Dendritic cell treated with granulocyte-macrophage colony-stimulating factor and Interleukin-4, amounts not matched to agents 40 ng/mL and 50 ng/mL, for 4 days (primary cell): ENCODE data around the gene RASA3.

Experiments
- H3K27ac Mint-ChIP-seq: one replicate; pipeline ENCODE4 v1.8.0; 2022; ENCODE audit warnings: mild to moderate bottlenecking, mixed read lengths
- H3K27me3 Mint-ChIP-seq: one replicate; pipeline ENCODE4 v1.8.0; 2022; ENCODE audit warnings: mild to moderate bottlenecking, mixed read lengths
- H3K36me3 Mint-ChIP-seq: one replicate; pipeline ENCODE4 v1.8.0; 2022; ENCODE audit warnings: low read depth, mixed read lengths
- H3K4me1 Mint-ChIP-seq: one replicate; pipeline ENCODE4 v1.8.0; 2022; ENCODE audit warnings: low read depth, mixed read lengths
- H3K4me3 Mint-ChIP-seq: one replicate; pipeline ENCODE4 v1.8.0; 2022; ENCODE audit warnings: mild to moderate bottlenecking, moderate library complexity, mixed read lengths
- H3K9me3 Mint-ChIP-seq: one replicate; pipeline ENCODE4 v1.8.0; 2022; ENCODE audit warnings: mixed read lengths
- intact Hi-C: fragments of 100-400 bp; cut with micrococcal nuclease; formaldehyde crosslinking; loops from one replicate; pipeline ENCODE4 v1.15.0; 2022

The RASA3 gene

DNA sequence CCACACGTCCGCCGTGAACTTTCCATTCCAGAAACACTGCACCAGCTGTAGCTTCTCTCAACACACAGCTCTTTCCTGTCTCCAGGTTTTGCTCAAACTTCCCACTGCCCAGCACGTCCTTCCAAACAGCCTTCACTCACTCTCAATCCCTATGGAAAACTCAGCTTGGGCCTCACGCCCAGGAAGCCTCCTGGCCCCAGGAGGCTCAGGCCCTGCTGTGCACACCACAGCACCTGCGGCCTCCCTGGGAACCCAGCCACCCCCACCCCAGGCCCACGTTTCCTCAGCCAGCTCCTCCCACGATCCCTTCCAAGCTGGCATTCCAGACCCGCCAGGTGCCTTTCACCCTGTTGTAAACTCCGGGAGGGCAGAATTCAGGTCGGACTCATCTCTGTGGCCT lies 193.7 kb downstream of the RASA3 start:
- H3K9me3 Mint-ChIP-seq: no peaks in the 10 kb centered on the region
- no peak overlapping the region for H3K27ac Mint-ChIP-seq
- H3K4me3 Mint-ChIP-seq: no peak overlapping the region
- H3K36me3 Mint-ChIP-seq: no peaks in the 10 kb centered on the region
- H3K27me3 Mint-ChIP-seq: peaks cover 60% of the 10 kb centered on the region
- intact Hi-C loops: loop anchor here (10.0 kb wide), 1 partner anchor 74 kb away; the partner anchor contains the start of gene GAS6
- no peaks in the 10 kb centered on the region for H3K4me1 Mint-ChIP-seq

- no peaks in the 10 kb centered on the region for H3K4me1 Mint-ChIP-seq
- no peak overlapping the region for H3K4me3 Mint-ChIP-seq
- intact Hi-C loops: loop anchor here (10.0 kb wide), 1 partner anchor 73 kb away; the partner anchor contains the start of gene GAS6
- H3K27ac Mint-ChIP-seq: no peak overlapping the region
- no peaks in the 10 kb centered on the region for H3K36me3 Mint-ChIP-seq
- H3K27me3 Mint-ChIP-seq: peaks cover 59% of the 10 kb centered on the region
- H3K9me3 Mint-ChIP-seq: no peaks in the 10 kb centered on the region
Measured at GRCh38 chr13:113938246-113938645, 194.2 kb downstream of the RASA3 start.

GRCh38 chr13:113937527-113938180 lies 194.8 kb downstream of the RASA3 start:
- H3K4me1 Mint-ChIP-seq: no peaks in the 10 kb centered on the region
- intact Hi-C loops: loop anchor here (10.0 kb wide), 1 partner anchor 73 kb away; the partner anchor contains the start of gene GAS6
- no peak overlapping the region for H3K27ac Mint-ChIP-seq
- H3K27me3 Mint-ChIP-seq: peaks cover 58% of the 10 kb centered on the region
- no peak overlapping the region for H3K4me3 Mint-ChIP-seq
- no peaks in the 10 kb centered on the region for H3K9me3 Mint-ChIP-seq
- H3K36me3 Mint-ChIP-seq: no peaks in the 10 kb centered on the region

GRCh38 chr13:113937073-113937472 lies 195.3 kb downstream of the RASA3 start:
- intact Hi-C loops: loop anchor here (10.0 kb wide), 1 partner anchor 72 kb away; the partner anchor contains the start of gene GAS6
- Mint-ChIP-seq H3K27me3 (peaks cover 61% of the 10 kb centered on the region), H3K27ac (no peak overlapping the region), H3K4me1 (no peaks in the 10 kb centered on the region), H3K9me3 (no peaks in the 10 kb centered on the region), H3K4me3 (no peak overlapping the region), H3K36me3 (no peaks in the 10 kb centered on the region)

DNA sequence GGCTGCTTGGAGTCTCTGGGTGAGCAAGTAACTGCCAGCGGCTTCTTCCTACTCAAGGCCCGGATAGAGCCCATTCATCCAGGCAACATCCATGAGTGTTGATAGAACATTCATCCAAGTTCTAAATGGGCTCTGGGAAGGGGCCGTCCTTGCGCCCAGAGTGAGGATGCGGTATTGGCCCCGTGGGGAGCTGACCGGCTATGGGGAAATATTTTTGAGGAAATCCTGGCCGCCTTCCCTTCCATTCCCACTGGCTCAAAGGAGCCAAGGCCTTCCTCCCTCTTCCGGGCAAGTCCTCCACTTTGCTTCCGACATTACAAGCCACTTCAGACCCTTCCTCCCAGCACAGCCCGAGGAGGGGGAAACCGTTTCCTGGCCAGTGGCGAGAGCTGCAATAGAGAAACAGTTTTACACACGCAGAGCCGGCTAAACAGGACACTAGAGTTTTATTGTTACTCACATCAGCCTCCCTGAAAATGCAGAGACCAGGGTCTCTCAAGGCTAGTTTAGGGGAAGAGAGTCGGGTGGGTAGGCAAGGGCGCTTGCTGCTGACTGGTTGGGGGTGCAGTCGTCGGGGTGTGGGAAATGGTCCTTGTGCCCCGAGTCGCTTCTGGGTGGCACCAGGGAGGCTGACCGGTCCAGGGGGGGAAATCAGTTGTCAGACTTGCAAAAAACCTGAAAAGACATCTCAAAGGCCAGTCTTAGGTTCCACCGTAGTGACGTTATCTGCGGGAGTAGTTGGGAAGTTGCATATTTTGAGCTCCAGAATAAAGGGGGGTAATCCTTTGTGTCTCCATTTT lies 196.1 kb downstream of the RASA3 start:
- H3K27me3 Mint-ChIP-seq: peaks cover 63% of the 10 kb centered on the region
- no peaks in the 10 kb centered on the region for H3K36me3 Mint-ChIP-seq
- peaks cover under 1% of the 10 kb centered on the region for H3K4me1 Mint-ChIP-seq
- H3K27ac Mint-ChIP-seq: no peak overlapping the region
- intact Hi-C loops: loop anchor here (10.0 kb wide), 1 partner anchor 72 kb away; the partner anchor contains the start of gene GAS6
- no peaks in the 10 kb centered on the region for H3K9me3 Mint-ChIP-seq
- H3K4me3 Mint-ChIP-seq: no peak overlapping the region

- intact Hi-C loops: loop anchor here (10.0 kb wide), 1 partner anchor 70 kb away; the partner anchor contains the start of gene GAS6
- Mint-ChIP-seq H3K36me3 (no peaks in the 10 kb centered on the region), H3K27ac (no peak overlapping the region), H3K27me3 (peaks cover 74% of the 10 kb centered on the region), H3K4me1 (peaks cover 11% of the 10 kb centered on the region), H3K9me3 (no peaks in the 10 kb centered on the region), H3K4me3 (no peak overlapping the region)
Measured at GRCh38 chr13:113935001-113935844, 197.2 kb downstream of the RASA3 start.

GRCh38 chr13:113934576-113934975 lies 197.8 kb downstream of the RASA3 start:
- intact Hi-C loops: loop anchor here (10.0 kb wide), 1 partner anchor 70 kb away; the partner anchor contains the start of gene GAS6
- peaks cover 11% of the 10 kb centered on the region for H3K4me1 Mint-ChIP-seq
- H3K4me3 Mint-ChIP-seq: no peak overlapping the region
- H3K36me3 Mint-ChIP-seq: no peaks in the 10 kb centered on the region
- no peaks in the 10 kb centered on the region for H3K9me3 Mint-ChIP-seq
- H3K27me3 Mint-ChIP-seq: peaks cover 79% of the 10 kb centered on the region
- H3K27ac Mint-ChIP-seq: no peak overlapping the region

GRCh38 chr13:113933901-113934300 lies 198.5 kb downstream of the RASA3 start:
- peaks cover 81% of the 10 kb centered on the region for H3K27me3 Mint-ChIP-seq

GRCh38 chr13:113931841-113932459 lies 200.5 kb downstream of the RASA3 start:
- no peak overlapping the region for H3K27ac Mint-ChIP-seq
- H3K9me3 Mint-ChIP-seq: no peaks in the 10 kb centered on the region
- H3K4me1 Mint-ChIP-seq: peaks cover 11% of the 10 kb centered on the region
- H3K4me3 Mint-ChIP-seq: no peak overlapping the region
- H3K27me3 Mint-ChIP-seq: peaks cover 83% of the 10 kb centered on the region
- intact Hi-C loops: loop anchor here (10.0 kb wide), 1 partner anchor 67 kb away; the partner anchor contains the start of gene GAS6
- no peaks in the 10 kb centered on the region for H3K36me3 Mint-ChIP-seq

More at GRCh38 chr13:113933901-113934300, 198.5 kb downstream of the RASA3 start:
- H3K4me1 Mint-ChIP-seq: peaks cover 11% of the 10 kb centered on the region
- H3K27ac Mint-ChIP-seq: no peak overlapping the region
- no peak overlapping the region for H3K4me3 Mint-ChIP-seq
- H3K36me3 Mint-ChIP-seq: no peaks in the 10 kb centered on the region
- intact Hi-C loops: loop anchor here (10.0 kb wide), 1 partner anchor 69 kb away; the partner anchor contains the start of gene GAS6
- H3K9me3 Mint-ChIP-seq: no peaks in the 10 kb centered on the region

GRCh38 chr13:113930671-113931637 lies 201.5 kb downstream of the RASA3 start:
- intact Hi-C loops: loop anchor here (10.0 kb wide), 1 partner anchor 66 kb away; the partner anchor contains the start of gene GAS6
- peaks cover 87% of the 10 kb centered on the region for H3K27me3 Mint-ChIP-seq
- H3K4me3 Mint-ChIP-seq: no peak overlapping the region
- H3K36me3 Mint-ChIP-seq: no peaks in the 10 kb centered on the region
- peaks cover 11% of the 10 kb centered on the region for H3K4me1 Mint-ChIP-seq
- H3K27ac Mint-ChIP-seq: no peak overlapping the region
- H3K9me3 Mint-ChIP-seq: no peaks in the 10 kb centered on the region

- no peak overlapping the region for H3K27ac Mint-ChIP-seq
- H3K4me1 Mint-ChIP-seq: peaks cover 11% of the 10 kb centered on the region
- intact Hi-C loops: loop anchor here (10.0 kb wide), 1 partner anchor 65 kb away; the partner anchor contains the start of gene GAS6
- H3K4me3 Mint-ChIP-seq: no peak overlapping the region
- peaks cover 87% of the 10 kb centered on the region for H3K27me3 Mint-ChIP-seq
- no peaks in the 10 kb centered on the region for H3K36me3 Mint-ChIP-seq
- H3K9me3 Mint-ChIP-seq: no peaks in the 10 kb centered on the region
Measured at GRCh38 chr13:113929628-113930615, 202.5 kb downstream of the RASA3 start.
